H9 (cell line): Measurements from ENCODE around the gene GSK3A. TPM values are rescaled to one million over a fixed set of nuclear protein-coding genes. Genes with fewer than 3 reads are reported as not detected.

ENCODE experiments used
- DNase-seq: peaks from one replicate; pipeline ENCODE4 v3.0.0-alpha.2; 2017
- H2AFZ ChIP-seq: one replicate; pipeline ENCODE4 v1.6.1; 2013; ENCODE audit warnings: mild to moderate bottlenecking, low read length, control low read depth, moderate library complexity
- H2AK5ac ChIP-seq: 2 replicates; pipeline ENCODE4 v1.6.1; 2013; ENCODE audit warnings: low read length, control low read depth, mixed read lengths; ENCODE audit not compliant: insufficient read length
- H2BK120ac ChIP-seq: one replicate; pipeline ENCODE4 v1.6.1; 2013; ENCODE audit warnings: low read depth, mild to moderate bottlenecking, low read length, control low read depth, inconsistent platforms; ENCODE audit not compliant: poor library complexity, severe bottlenecking
- H2BK12ac ChIP-seq: 2 replicates; pipeline ENCODE4 v1.6.1; 2013; ENCODE audit warnings: low read length, control low read depth, mixed read lengths, low read depth; ENCODE audit not compliant: insufficient read length
- H2BK15ac ChIP-seq: 2 replicates; pipeline ENCODE4 v1.6.1; 2013; ENCODE audit warnings: low read depth, low read length, control low read depth
- H2BK20ac ChIP-seq: one replicate; pipeline ENCODE4 v1.6.1; 2013; ENCODE audit warnings: low read depth, mild to moderate bottlenecking, low read length, control low read depth, inconsistent platforms; ENCODE audit not compliant: poor library complexity, severe bottlenecking
- H2BK5ac ChIP-seq: 2 replicates; pipeline ENCODE4 v1.6.1; 2013; ENCODE audit warnings: low read length, control low read depth, mixed read lengths; ENCODE audit not compliant: insufficient read length
- H3K14ac ChIP-seq: 2 replicates; pipeline ENCODE4 v1.6.1; 2013; ENCODE audit warnings: low read length, control low read depth; ENCODE audit not compliant: insufficient read depth
- H3K18ac ChIP-seq: 2 replicates; pipeline ENCODE4 v1.6.1; 2013; ENCODE audit warnings: low read depth, mild to moderate bottlenecking, mixed read lengths, low read length, control low read depth; ENCODE audit not compliant: insufficient read length
- H3K23ac ChIP-seq: 2 replicates; pipeline ENCODE4 v1.6.1; 2013; ENCODE audit warnings: low read length, control low read depth, mixed read lengths, low read depth; ENCODE audit not compliant: insufficient read length
- H3K23me2 ChIP-seq: 2 replicates; pipeline ENCODE4 v1.6.1; 2013; ENCODE audit warnings: low read depth, mild to moderate bottlenecking, mixed read lengths, low read length, control low read depth; ENCODE audit not compliant: insufficient read length, poor library complexity, severe bottlenecking
- H3K27ac ChIP-seq: 2 replicates; pipeline ENCODE4 v1.5.1; 2013; ENCODE audit warnings: low read length, control low read depth, mixed read lengths, low read depth; ENCODE audit not compliant: insufficient read length
- H3K27me3 ChIP-seq: 2 replicates; pipeline ENCODE4 v1.6.1; 2013; ENCODE audit warnings: low read length, control low read depth, inconsistent platforms; ENCODE audit not compliant: insufficient read depth
- H3K4ac ChIP-seq: 2 replicates; pipeline ENCODE4 v1.6.1; 2013; ENCODE audit warnings: low read depth, mild to moderate bottlenecking, control low read depth, inconsistent platforms, low read length, moderate library complexity
- H3K4me1 ChIP-seq: 2 replicates; pipeline ENCODE4 v1.6.1; 2013; ENCODE audit warnings: low read length, control low read depth, inconsistent platforms; ENCODE audit not compliant: insufficient read depth
- H3K4me2 ChIP-seq: 2 replicates; pipeline ENCODE4 v1.6.1; 2013; ENCODE audit warnings: low read length, control low read depth, mixed read lengths; ENCODE audit not compliant: insufficient read length, insufficient read depth
- H3K56ac ChIP-seq: 2 replicates; pipeline ENCODE4 v1.6.1; 2013; ENCODE audit warnings: low read depth, mild to moderate bottlenecking, mixed read lengths, low read length, control low read depth; ENCODE audit not compliant: insufficient read length
- H3K79me1 ChIP-seq: 2 replicates; pipeline ENCODE4 v1.6.1; 2013; ENCODE audit warnings: low read depth, mild to moderate bottlenecking, moderate library complexity, low read length, control low read depth, inconsistent platforms; ENCODE audit not compliant: insufficient read depth, poor library complexity, severe bottlenecking
- H3K79me2 ChIP-seq: 2 replicates; pipeline ENCODE4 v1.6.1; 2013; ENCODE audit warnings: low read length, control low read depth, inconsistent platforms; ENCODE audit not compliant: insufficient read depth
- H3K9ac ChIP-seq: 2 replicates; pipeline ENCODE4 v1.6.1; 2013; ENCODE audit warnings: low read length, control low read depth, mixed read lengths; ENCODE audit not compliant: insufficient read length; ENCODE audit errors: extremely low read depth
- H3K9me3 ChIP-seq: one replicate; pipeline ENCODE4 v1.6.1; 2013; ENCODE audit warnings: low read depth, low read length, inconsistent platforms; ENCODE audit not compliant: control insufficient read depth
- H3T11ph ChIP-seq: one replicate; pipeline ENCODE4 v1.6.1; 2013; ENCODE audit warnings: mild to moderate bottlenecking, low read length, control low read depth, inconsistent platforms
- H4K20me1 ChIP-seq: one replicate; pipeline ENCODE4 v1.6.1; 2013; ENCODE audit not compliant: control insufficient read depth, insufficient read length, insufficient read depth
- H4K5ac ChIP-seq: 2 replicates; pipeline ENCODE4 v1.6.1; 2013; ENCODE audit warnings: low read depth, mild to moderate bottlenecking, mixed read lengths, low read length, control low read depth; ENCODE audit not compliant: insufficient read length
- H4K8ac ChIP-seq: replicated peaks from 2 replicates; pipeline ENCODE4 v1.6.1; 2013; ENCODE audit warnings: low read length, control low read depth, mixed read lengths, low read depth; ENCODE audit not compliant: insufficient read length
- H4K91ac ChIP-seq: 2 replicates; pipeline ENCODE4 v1.6.1; 2013; ENCODE audit warnings: low read depth, mild to moderate bottlenecking, moderate library complexity, mixed read lengths, low read length, control low read depth; ENCODE audit not compliant: insufficient read length
- H3K27ac Mint-ChIP-seq, 3 experiments: 2 replicates in 2 of 3; 3 replicates in 1 of 3; pipeline ENCODE4 v1.8.0; 2020 to 2021; ENCODE audit warnings: mixed read lengths in 3 of 3, mild to moderate bottlenecking in 1 of 3, moderate library complexity in 1 of 3
- H3K27me3 Mint-ChIP-seq: 2 replicates; pipeline ENCODE4 v1.8.0; 2021; ENCODE audit warnings: low read depth, mild to moderate bottlenecking, moderate library complexity, mixed read lengths
- H3K36me3 Mint-ChIP-seq, 3 experiments: 2 replicates in 2 of 3; 3 replicates in 1 of 3; pipeline ENCODE4 v1.8.0; 2020 to 2021; ENCODE audit warnings: low read depth in 3 of 3, mixed read lengths in 3 of 3; ENCODE audit not compliant: insufficient read depth in 1 of 3
- H3K4me1 Mint-ChIP-seq, 2 experiments: 2 replicates each; pipeline ENCODE4 v1.8.0; 2020; ENCODE audit warnings: mixed read lengths in 2 of 2
- H3K4me3 Mint-ChIP-seq, 2 experiments: 2 replicates in 1 of 2; 3 replicates in 1 of 2; pipeline ENCODE4 v1.8.0; 2020 to 2021; ENCODE audit warnings: mild to moderate bottlenecking in 2 of 2, mixed read lengths in 2 of 2, moderate library complexity in 1 of 2
- H3K9me3 Mint-ChIP-seq, 2 experiments: 2 replicates in 1 of 2; 3 replicates in 1 of 2; pipeline ENCODE4 v1.8.0; 2020; ENCODE audit warnings: mild to moderate bottlenecking in 2 of 2, mixed read lengths in 2 of 2, moderate library complexity in 1 of 2
- WGBS: extraction: QIAGEN DNeasy Blood & Tissue Kit; methylation state at CpG from one replicate; pipeline ENCODE4 v1.1.7; 2013; ENCODE audit warnings: missing lambda C conversion rate, low lambda C conversion rate, mixed read lengths; ENCODE audit not compliant: insufficient read length; ENCODE audit errors: extremely low coverage; 5-methylcytosine and 5-hydroxymethylcytosine counted together
- total RNA-seq: library from RNA; stranded (reverse); gene quantifications from 2 replicates; pipeline ENCODE4 v1.2.1, GENCODE V29; 2021
- TF ChIP-seq, protein P1 (sequence below): fragments of 200-600 bp; sonication (generic); conservative IDR thresholded peaks from 3 replicates; pipeline ENCODE4 v1.8.0; 2021; ENCODE audit warnings: antibody characterized with exemption, mild to moderate bottlenecking

Gene GSK3A
- total RNA-seq, 1 experiment from 2014 or later: 52.4 TPM

DNA sequence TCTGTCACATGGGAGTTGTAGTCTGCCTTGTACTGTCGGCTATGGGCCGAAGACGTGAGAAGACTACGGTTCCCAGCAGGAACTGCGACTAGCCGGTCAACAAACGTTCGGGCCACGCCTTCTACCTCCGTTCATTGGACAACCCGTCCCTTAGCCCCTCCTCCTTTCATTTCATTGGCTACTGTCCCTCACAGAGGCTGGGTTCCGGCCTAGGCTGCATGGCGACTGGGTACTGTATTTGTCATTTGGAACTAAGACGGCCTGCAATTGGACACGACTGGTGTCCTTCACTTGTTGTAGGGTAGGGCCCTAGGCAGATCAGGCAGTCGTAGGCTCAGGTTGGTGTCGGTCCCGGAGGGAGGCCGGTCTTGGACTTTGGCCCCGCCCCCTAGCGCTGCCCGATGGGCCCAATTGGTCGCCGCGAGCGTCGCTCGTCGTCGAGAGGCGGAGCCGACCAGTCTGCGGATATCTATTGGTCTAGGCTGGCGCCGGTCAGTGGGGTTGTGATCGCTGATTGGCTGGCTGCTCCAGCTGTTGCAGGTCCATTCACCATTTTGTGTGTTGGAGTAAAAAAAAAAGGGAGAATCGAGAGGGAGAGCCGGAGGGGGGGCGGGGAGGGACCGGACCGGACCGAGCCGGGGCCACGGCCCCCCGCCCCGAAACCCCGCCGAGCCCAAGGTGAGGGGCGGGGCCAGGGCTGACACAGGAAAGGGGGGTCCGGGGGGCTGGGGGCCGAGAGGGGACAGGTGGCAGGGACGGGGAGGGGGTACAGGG is 26.5 kb upstream of the GSK3A start, which contains the start of gene CIC:
CIC (plus strand) TSS at position 549 of the 774 bp plus-strand sequence. CDS start 2,532 bp downstream, outside the sequence.
- Mint-ChIP-seq H3K36me3 (peaks cover 4 to 10% (median 8%) of the 10 kb centered on the region in 3 experiments; a peak in 6 of 7 replicates), H3K27me3 (peaks cover 3% of the 10 kb centered on the region), H3K4me1 (peaks cover 20 to 25% of the 10 kb centered on the region in 2 experiments), H3K4me3 (no peak within 1 kb of the TSS; a peak in 2 of 5 replicates), H3K27ac (peak within 1 kb of the TSS in 1 of 3 experiments; percentile 60; a peak in 2 of 7 replicates), H3K9me3 (no peaks in the 10 kb centered on the region; a peak in 1 of 5 replicates)
- no peaks in the 10 kb centered on the region for H3K79me2 ChIP-seq
- no peaks in the 10 kb centered on the region for H3K79me1 ChIP-seq
- H3K4ac ChIP-seq: no peak within 1 kb of the TSS; the same call in 1 of the 2 replicates
- no peak within 1 kb of the TSS for H2BK12ac ChIP-seq
- H3K4me1 ChIP-seq: no peaks in the 10 kb centered on the region; the same call in 1 of the 2 replicates
- H3K4me2 ChIP-seq: peak within 1 kb of the TSS; percentile 94
- TF ChIP-seq, protein P1, sequence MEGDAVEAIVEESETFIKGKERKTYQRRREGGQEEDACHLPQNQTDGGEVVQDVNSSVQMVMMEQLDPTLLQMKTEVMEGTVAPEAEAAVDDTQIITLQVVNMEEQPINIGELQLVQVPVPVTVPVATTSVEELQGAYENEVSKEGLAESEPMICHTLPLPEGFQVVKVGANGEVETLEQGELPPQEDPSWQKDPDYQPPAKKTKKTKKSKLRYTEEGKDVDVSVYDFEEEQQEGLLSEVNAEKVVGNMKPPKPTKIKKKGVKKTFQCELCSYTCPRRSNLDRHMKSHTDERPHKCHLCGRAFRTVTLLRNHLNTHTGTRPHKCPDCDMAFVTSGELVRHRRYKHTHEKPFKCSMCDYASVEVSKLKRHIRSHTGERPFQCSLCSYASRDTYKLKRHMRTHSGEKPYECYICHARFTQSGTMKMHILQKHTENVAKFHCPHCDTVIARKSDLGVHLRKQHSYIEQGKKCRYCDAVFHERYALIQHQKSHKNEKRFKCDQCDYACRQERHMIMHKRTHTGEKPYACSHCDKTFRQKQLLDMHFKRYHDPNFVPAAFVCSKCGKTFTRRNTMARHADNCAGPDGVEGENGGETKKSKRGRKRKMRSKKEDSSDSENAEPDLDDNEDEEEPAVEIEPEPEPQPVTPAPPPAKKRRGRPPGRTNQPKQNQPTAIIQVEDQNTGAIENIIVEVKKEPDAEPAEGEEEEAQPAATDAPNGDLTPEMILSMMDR: no peak
- H3K18ac ChIP-seq: peak within 1 kb of the TSS; percentile 98
- H4K20me1 ChIP-seq: no peaks in the 10 kb centered on the region
- whole genome bisulfite sequencing: no CpG with 5 or more reads among the region's 52 CpGs
- H3K9ac ChIP-seq: peak within 1 kb of the TSS; percentile 84
- H3K14ac ChIP-seq: peak within 1 kb of the TSS; percentile 99
- peak within 1 kb of the TSS; percentile 61 for H3T11ph ChIP-seq
- no peak within 1 kb of the TSS for H2BK15ac ChIP-seq
- H3K9me3 ChIP-seq: no peaks in the 10 kb centered on the region
- H3K27ac ChIP-seq: no peak within 1 kb of the TSS
- no peak within 1 kb of the TSS for H4K5ac ChIP-seq
- H3K23me2 ChIP-seq: peaks cover 9% of the 10 kb centered on the region
- no peak within 1 kb of the TSS for H2BK20ac ChIP-seq
- H2BK5ac ChIP-seq: peak within 1 kb of the TSS; percentile 68
- H4K8ac ChIP-seq: no peak within 1 kb of the TSS
- H4K91ac ChIP-seq: no peak within 1 kb of the TSS
- H2BK120ac ChIP-seq: peak within 1 kb of the TSS; percentile 89
- H3K56ac ChIP-seq: no peak within 1 kb of the TSS
- DNase-seq: peak; percentile 100
- no peak within 1 kb of the TSS for H3K23ac ChIP-seq
- H3K27me3 ChIP-seq: no peaks in the 10 kb centered on the region
- H2AFZ ChIP-seq: no peak within 1 kb of the TSS
- no peak within 1 kb of the TSS for H2AK5ac ChIP-seq
